Adrenal gland (tissue), 12 donors: ENCODE data around the gene RFX1. TPM values are rescaled to one million over a fixed set of nuclear protein-coding genes. Genes with fewer than 3 reads are reported as not detected.

Source experiments
- DNase-seq, 7 donors: peaks; one replicate each; pipeline ENCODE4 v3.0.0-alpha.2; 2019 to 2020
- H3K27ac ChIP-seq, 5 donors: fragments of 200-600 bp; sonication (generic) in 4 of 5; 1 replicate in 3 of 5; 2 replicates in 2 of 5; pipeline versions ENCODE4 v1.5.1 to v1.8.0; 2016 to 2020; ENCODE audit warnings: mild to moderate bottlenecking in 1 of 5
- H3K27me3 ChIP-seq: fragments of 200-600 bp; 2 replicates; pipeline ENCODE4 v1.8.0; 2021
- H3K36me3 ChIP-seq, 2 donors: fragments of 200-600 bp; replicated peaks in 1 of 2; 1 replicate in 1 of 2; 2 replicates in 1 of 2; pipeline versions ENCODE4 v1.5.1 to v1.8.0; 2018 to 2022
- H3K4me1 ChIP-seq, 2 donors: fragments of 200-600 bp; replicated peaks in 1 of 2; 1 replicate in 1 of 2; 2 replicates in 1 of 2; pipeline versions ENCODE4 v1.5.1 to v1.8.0; 2018 to 2021
- H3K4me3 ChIP-seq, 4 donors: fragments of 200-600 bp; sonication (generic) in 3 of 4; one replicate each; pipeline ENCODE4 v1.5.1; 2016 to 2018
- H3K9me3 ChIP-seq, 3 donors: fragments of 200-600 bp; sonication (generic) in 1 of 3; replicated peaks in 1 of 3; 1 replicate in 2 of 3; 2 replicates in 1 of 3; pipeline versions ENCODE4 v1.5.1 to v1.8.0; 2016 to 2021
- CTCF ChIP-seq, 6 experiments: fragments of 450-650 bp in 4 of 6; fragments of 200-600 bp in 2 of 6; sonication (generic) in 1 of 6; IDR thresholded peaks; 1 replicate in 5 of 6; 2 replicates in 1 of 6; pipeline versions ENCODE4 v1.5.1 to v1.8.0; 2016 to 2021; ENCODE audit warnings: antibody characterized with exemption in 6 of 6, mild to moderate bottlenecking in 2 of 6, moderate library complexity in 1 of 6
- POLR2A ChIP-seq, 2 donors: fragments of 450-650 bp; IDR thresholded peaks; one replicate each; pipeline ENCODE4 v1.6.1; 2017; ENCODE audit warnings: antibody characterized with exemption in 2 of 2, mild to moderate bottlenecking in 2 of 2, moderate library complexity in 1 of 2
- WGBS, 4 donors: extraction: QIAGEN DNeasy Blood & Tissue Kit in 2 of 4; methylation state at CpG; one replicate each; pipeline versions ENCODE4 v1.1.5 to v1.1.7; 2013 to 2017; 5-methylcytosine and 5-hydroxymethylcytosine counted together
- intact Hi-C, 2 donors: fragments of 100-400 bp; cut with DNase I; formaldehyde crosslinking; loops; one replicate each; pipeline versions ENCODE4 v1.14.1 to v1.15.0; 2022 to 2023
- polyA plus RNA-seq, 3 donors: library from polyadenylated mRNA; stranded (reverse); fragments of 200-250 nt in 2 of 3; fragments of 350-450 nt in 1 of 3; fragmentation: Illumina TruSeq in 1 of 3; extraction: RNeasy Lipid Tissue Mini Kit (QIAGEN cat#74804) in 1 of 3; gene quantifications; one replicate each; pipeline ENCODE4 v1.2.3, GENCODE V29; 2013 to 2014
- total RNA-seq, 9 donors: library from RNA; depleted of rRNA in 4 of 9; stranded (reverse); fragments of >200 nt in 4 of 9; fragments of 120-200 nt in 1 of 9; fragmentation: NEBNext Ultra II Directional in 1 of 9; extraction: Animal tissue kit (Norgen Biotek cat#: 25700) in 1 of 9; gene quantifications; one replicate each; pipeline versions ENCODE4 v1.1.0 to v1.2.4, GENCODE V29; 2013 to 2023
- donor health status: healthy with polysubstance abuse.
- donor health status: Bipolar disorder and iron deficiency.
- donor health status: DM: yes; HTN: yes; CAD: no.
- donor health status: DM: no; HTN: no; CAD: no.
- donor health status: DM: no; HTN: no; CAD: no.
- donor health status: DM: yes; HTN: yes; CAD: no.

RFX1 gene
- total and polyA plus RNA-seq, 12 donors: 1.4 to 21.4 (median 7.0) TPM

- WGBS, 4 donors: 84 to 88% (median 87%) methylated on average over 12 to 13 of the region's 13 CpGs
- no peak for DNase-seq
- intact Hi-C loops: no loop called here
Observed at GRCh38 chr19:14000691-14001375, 5.3 kb downstream of the RFX1 start.

DNA sequence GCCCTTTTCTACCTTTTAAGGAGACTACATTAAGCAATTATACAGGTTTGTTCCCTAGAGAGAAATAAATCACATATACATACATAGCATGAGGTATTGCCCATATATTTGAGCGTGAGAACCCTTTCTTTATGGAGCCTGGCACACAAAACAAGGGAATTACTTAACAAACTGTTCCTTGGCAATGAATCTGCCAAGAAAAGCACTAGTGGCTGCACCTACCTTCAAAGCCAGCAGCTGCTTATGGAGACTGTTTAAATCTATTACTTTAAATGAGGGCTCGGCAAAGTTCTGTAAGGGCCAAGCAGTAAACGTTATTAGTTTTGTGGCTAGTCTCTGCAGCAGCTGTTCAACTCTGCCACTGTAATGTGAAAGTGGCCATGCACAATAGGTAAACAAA is 7.0 kb downstream of the RFX1 start:
- WGBS, 4 donors: 95 to 99% (median 98%) methylated on average over 3 of the region's 3 CpGs
- TF ChIP-seq POLR2A (IDR thresholded peaks at IDR 0.05): no peak
- no peak for TF ChIP-seq CTCF (IDR thresholded peaks at IDR 0.05)

More at GRCh38 chr19:14000691-14001375, 5.3 kb downstream of the RFX1 start:
- TF ChIP-seq CTCF (IDR thresholded peaks at IDR 0.05) (no peak), POLR2A (IDR thresholded peaks at IDR 0.05) (no peak)
- H3K36me3 ChIP-seq: no peaks in the 10 kb centered on the region
- H3K9me3 ChIP-seq: peaks cover 0 to 7% (median 0%) of the 10 kb centered on the region in 3 donors
- H3K4me1 ChIP-seq: peaks cover 15 to 24% of the 10 kb centered on the region in 2 donors
- H3K4me3 ChIP-seq: no peak overlapping the region
- H3K27me3 ChIP-seq: no peaks in the 10 kb centered on the region
- H3K27ac ChIP-seq: no peak overlapping the region

DNA sequence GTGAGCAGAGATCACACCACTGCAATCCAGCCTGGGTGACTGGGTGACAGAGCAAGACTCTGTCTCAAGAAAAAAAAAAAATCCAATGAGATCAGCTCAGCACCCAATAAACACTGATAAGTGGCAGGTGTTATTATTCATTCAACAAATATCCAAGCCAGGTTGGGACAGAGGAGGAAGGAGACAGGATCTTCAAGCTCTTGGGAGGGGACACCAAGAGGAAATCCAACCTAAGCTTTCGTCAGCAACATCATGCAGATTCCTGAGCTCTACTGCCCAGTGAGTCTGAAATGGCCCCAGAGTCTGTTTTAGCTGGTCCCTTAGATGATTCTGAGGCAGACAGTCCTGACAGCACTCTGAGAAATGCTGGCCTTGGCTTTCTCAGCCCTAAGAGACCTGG is 7.7 kb downstream of the RFX1 start:
- H3K4me1 ChIP-seq: peaks cover 2 to 10% of the 10 kb centered on the region in 2 donors
- intact Hi-C loops: no loop called here
- no peak for DNase-seq
- peaks cover 0 to 7% (median 0%) of the 10 kb centered on the region in 3 donors for H3K9me3 ChIP-seq
- no peaks in the 10 kb centered on the region for H3K27me3 ChIP-seq
- H3K36me3 ChIP-seq: no peaks in the 10 kb centered on the region
- no peak for TF ChIP-seq POLR2A (IDR thresholded peaks at IDR 0.05)
- TF ChIP-seq CTCF (IDR thresholded peaks at IDR 0.05): no peak
- no peak overlapping the region for H3K4me3 ChIP-seq
- WGBS, 4 donors: 75 to 100% (median 95%) methylated on average over 1 of the region's 1 CpG; no CpG with 5 or more reads in 1 of the 4 donors
- H3K27ac ChIP-seq: no peak overlapping the region

More for the DNA sequence above, 7.0 kb downstream of the RFX1 start:
- Histone ChIP-seq H3K4me3 (no peak overlapping the region), H3K27ac (no peak overlapping the region), H3K36me3 (no peaks in the 10 kb centered on the region), H3K4me1 (peaks cover 8 to 15% of the 10 kb centered on the region in 2 donors), H3K27me3 (no peaks in the 10 kb centered on the region), H3K9me3 (peaks cover 0 to 7% (median 0%) of the 10 kb centered on the region in 3 donors)
- intact Hi-C loops: no loop called here
- no peak for DNase-seq

DNA sequence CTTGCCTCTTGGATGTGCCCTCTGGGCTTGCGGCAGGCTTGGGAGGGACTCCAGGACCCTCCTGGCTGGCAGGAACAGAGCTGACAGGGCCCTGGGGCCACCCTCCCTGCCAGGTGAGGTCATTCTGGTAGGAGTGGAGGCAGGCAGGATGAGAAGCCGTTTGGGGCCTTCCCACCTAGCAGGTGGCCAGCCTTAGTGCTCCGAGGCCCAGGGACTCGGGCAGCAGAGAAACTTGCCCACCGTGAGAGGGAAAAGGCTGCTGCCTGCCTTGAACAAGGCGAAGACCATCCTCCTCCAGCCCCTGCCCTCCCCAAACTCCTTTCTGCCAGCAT is 8.5 kb downstream of the RFX1 start:
- Histone ChIP-seq H3K36me3 (peaks cover 0 to 7% of the 10 kb centered on the region in 2 donors), H3K27ac (no peak overlapping the region), H3K4me1 (peaks cover 0 to 4% of the 10 kb centered on the region in 2 donors), H3K9me3 (peaks cover 0 to 7% (median 0%) of the 10 kb centered on the region in 3 donors), H3K4me3 (no peak overlapping the region), H3K27me3 (no peaks in the 10 kb centered on the region)
- no peak for DNase-seq
- TF ChIP-seq POLR2A (IDR thresholded peaks at IDR 0.05): no peak
- no peak for TF ChIP-seq CTCF (IDR thresholded peaks at IDR 0.05)
- intact Hi-C loops: no loop called here
- 93 to 94% methylated on average over 6 of the region's 6 CpGs; no CpG with 5 or more reads in 2 of the 4 donors for WGBS, 4 donors
